Endothelial cell of umbilical vein (primary cell): ENCODE data around the gene PML. TPM values are rescaled to one million over a fixed set of nuclear protein-coding genes. Genes with fewer than 3 reads are reported as not detected.

Experiments used
- BruUV-seq: library from RNA; stranded (reverse); fragments of 400-500 nt; replicated peaks from 2 replicates; lab custom pipeline; 2021; lab: Mats Ljungman, UMichigan
- CTCF ChIA-PET: fragments of 300-600, 350-600 bp; sonication (Branson Sonifier 250); formaldehyde crosslinking; loops from one replicate; lab custom pipeline; 2021; ENCODE audit warnings: antibody characterized with exemption, inconsistent platforms; lab: Charles Lee
- POLR2A ChIA-PET: fragments of 300-600, 350-600 bp; sonication (Branson Sonifier 250); formaldehyde crosslinking; loops from one replicate; lab custom pipeline; 2021; ENCODE audit warnings: antibody characterized with exemption, inconsistent platforms; lab: Charles Lee
- DNase-seq: peaks from one replicate; pipeline ENCODE4 v3.0.0-alpha.2; 2011; ENCODE audit warnings: low read depth, low spot score
- FAIRE-seq: peaks from 2 replicates; lab custom pipeline; 2011; peaks lifted over from hg19 to GRCh38; lab: Jason Lieb, UNC
- H2AFZ ChIP-seq: 2 replicates; pipeline ENCODE4 v1.6.0; 2012; ENCODE audit warnings: low read depth, low read length, control low read depth, inconsistent platforms
- H3K27ac ChIP-seq: 2 replicates; pipeline ENCODE4 v1.5.1; 2011; ENCODE audit warnings: low read depth, mild to moderate bottlenecking, control low read depth, low read length, moderate library complexity; ENCODE audit not compliant: insufficient read depth
- H3K27me3 ChIP-seq, 2 experiments: 2 replicates each; pipeline versions ENCODE4 v1.6.0 to v1.6.1; 2011; ENCODE audit warnings: low read length in 2 of 2, mixed read lengths in 1 of 2; ENCODE audit not compliant: control insufficient read depth in 2 of 2, insufficient read depth in 2 of 2
- H3K36me3 ChIP-seq, 2 experiments: 2 replicates in 1 of 2; 3 replicates in 1 of 2; pipeline ENCODE4 v1.5.1; 2011; ENCODE audit warnings: low read length in 2 of 2, mild to moderate bottlenecking in 1 of 2, moderate library complexity in 1 of 2; ENCODE audit not compliant: control insufficient read depth in 2 of 2, insufficient read depth in 2 of 2; ENCODE audit errors: extremely low read depth in 1 of 2
- H3K4me1 ChIP-seq: 3 replicates; pipeline ENCODE4 v1.5.1; 2011; ENCODE audit warnings: mild to moderate bottlenecking, low read length; ENCODE audit not compliant: control insufficient read depth, insufficient read depth; ENCODE audit errors: extremely low read depth
- H3K4me2 ChIP-seq: 2 replicates; pipeline ENCODE4 v1.6.1; 2011; ENCODE audit warnings: low read length, control low read depth, mixed read lengths; ENCODE audit not compliant: insufficient read depth
- H3K4me3 ChIP-seq, 3 experiments: fragments of 200-600 bp in 1 of 3; sonication (generic), shearing (Covaris generic) in 1 of 3; replicated peaks in 1 of 3; 2 replicates each; pipeline ENCODE4 v1.5.1; 2011 to 2016; ENCODE audit warnings: control low read depth in 3 of 3, low read length in 3 of 3, mild to moderate bottlenecking in 2 of 3, inconsistent platforms in 1 of 3, low read depth in 1 of 3, moderate library complexity in 1 of 3; ENCODE audit not compliant: insufficient read depth in 1 of 3
- H3K79me2 ChIP-seq: 2 replicates; pipeline ENCODE4 v1.6.0; 2012; ENCODE audit warnings: low read length, inconsistent platforms; ENCODE audit not compliant: control insufficient read depth, insufficient read depth
- H3K9ac ChIP-seq: replicated peaks from 2 replicates; pipeline ENCODE3; 2011; ENCODE audit warnings: low read length, control low read depth; ENCODE audit not compliant: insufficient read depth; ENCODE audit errors: extremely low read depth
- H3K9me1 ChIP-seq: replicated peaks from 3 replicates; pipeline ENCODE4 v1.6.0; 2011; ENCODE audit warnings: mild to moderate bottlenecking, low read length; ENCODE audit not compliant: control insufficient read depth, insufficient read depth; ENCODE audit errors: extremely low read depth
- H3K9me3 ChIP-seq: replicated peaks from 2 replicates; pipeline ENCODE4 v1.5.1; 2012; ENCODE audit warnings: low read length, inconsistent platforms; ENCODE audit not compliant: control insufficient read depth, insufficient read depth
- H4K20me1 ChIP-seq: replicated peaks from 2 replicates; pipeline ENCODE3; 2011; ENCODE audit warnings: mild to moderate bottlenecking, low read length; ENCODE audit not compliant: control insufficient read depth, insufficient read depth; ENCODE audit errors: extremely low read depth
- EZH2 ChIP-seq: IDR thresholded peaks from 2 replicates; pipeline ENCODE4 v1.6.1; 2012; ENCODE audit warnings: borderline replicate concordance, low read depth, mild to moderate bottlenecking, moderate library complexity, low read length, inconsistent platforms; ENCODE audit not compliant: severe bottlenecking
- FOS ChIP-seq: IDR thresholded peaks from 2 replicates; pipeline ENCODE4 v1.6.1; 2011; ENCODE audit warnings: mild to moderate bottlenecking, low read length, moderate library complexity, borderline replicate concordance; ENCODE audit not compliant: insufficient read depth
- GATA2 ChIP-seq: IDR thresholded peaks from 2 replicates; pipeline ENCODE4 v1.7.0; 2011; ENCODE audit warnings: low read depth, mild to moderate bottlenecking, moderate library complexity, mixed read lengths, low read length; ENCODE audit not compliant: insufficient read length, insufficient read depth
- JUN ChIP-seq: IDR thresholded peaks from 2 replicates; pipeline ENCODE4 v1.6.1; 2011; ENCODE audit warnings: borderline replicate concordance, low read depth; ENCODE audit not compliant: insufficient read length, insufficient read depth
- MYC ChIP-seq: IDR thresholded peaks from one replicate; pipeline ENCODE4 v1.6.1; 2011; ENCODE audit warnings: mild to moderate bottlenecking, low read depth, low read length
- POLR2A ChIP-seq: IDR thresholded peaks from 2 replicates; pipeline ENCODE4 v1.6.1; 2012; ENCODE audit warnings: low read depth, mild to moderate bottlenecking, control low read depth, low read length
- POLR2AphosphoS5 ChIP-seq: IDR thresholded peaks from 2 replicates; pipeline ENCODE4 v1.6.1; 2012; ENCODE audit warnings: low read depth, mild to moderate bottlenecking, control low read depth, low read length, moderate library complexity; ENCODE audit not compliant: insufficient read depth
- dilution Hi-C: fragments of 300-500 bp; cut with MboI; formaldehyde crosslinking; loops from one replicate; pipeline ENCODE4 v1.15.0; 2019; ENCODE audit warnings: low sequenced_read_pairs; ENCODE audit not compliant: extremely low pct_ligation_motif_present
- intact Hi-C: fragments of 100-400 bp; cut with micrococcal nuclease; formaldehyde crosslinking; loops from one replicate; pipeline ENCODE4 v1.10.0; 2022
- polyA plus RNA-seq, 4 experiments: library from polyadenylated mRNA; depleted of rRNA in 3 of 4; stranded (reverse) in 3 of 4; unstranded in 1 of 4; fragments of >200 nt; gene quantifications; 2 replicates each; pipeline versions ENCODE4 v1.2.1 to v1.2.3, GENCODE V29; 2011 to 2012; ENCODE audit warnings: missing spikeins in 1 of 4
- total RNA-seq: library from RNA; stranded (reverse); gene quantifications from 2 replicates; pipeline ENCODE4 v1.2.3, GENCODE V29; 2021
- TF ChIP-seq, protein P1 (sequence below): IDR thresholded peaks from 2 replicates; pipeline ENCODE4 v1.6.1; 2011; ENCODE audit not compliant: insufficient read depth, insufficient read length
- TF ChIP-seq, protein P2 (sequence below), 2 donors: IDR thresholded peaks; 1 replicate in 1 of 2; 2 replicates in 1 of 2; pipeline ENCODE4 v1.5.1; 2011; ENCODE audit warnings: low read length in 2 of 2, mild to moderate bottlenecking in 2 of 2, moderate library complexity in 2 of 2, control low read depth in 1 of 2, inconsistent platforms in 1 of 2, low read depth in 1 of 2; ENCODE audit not compliant: insufficient read depth in 1 of 2; ENCODE audit errors: extremely low read depth in 1 of 2

Gene PML
- total and polyA plus RNA-seq, 2 donors (not counting 3 experiments of a cell fraction or from before 2014, with no cell fraction given), result 30.4 to 79.6 TPM

DNA sequence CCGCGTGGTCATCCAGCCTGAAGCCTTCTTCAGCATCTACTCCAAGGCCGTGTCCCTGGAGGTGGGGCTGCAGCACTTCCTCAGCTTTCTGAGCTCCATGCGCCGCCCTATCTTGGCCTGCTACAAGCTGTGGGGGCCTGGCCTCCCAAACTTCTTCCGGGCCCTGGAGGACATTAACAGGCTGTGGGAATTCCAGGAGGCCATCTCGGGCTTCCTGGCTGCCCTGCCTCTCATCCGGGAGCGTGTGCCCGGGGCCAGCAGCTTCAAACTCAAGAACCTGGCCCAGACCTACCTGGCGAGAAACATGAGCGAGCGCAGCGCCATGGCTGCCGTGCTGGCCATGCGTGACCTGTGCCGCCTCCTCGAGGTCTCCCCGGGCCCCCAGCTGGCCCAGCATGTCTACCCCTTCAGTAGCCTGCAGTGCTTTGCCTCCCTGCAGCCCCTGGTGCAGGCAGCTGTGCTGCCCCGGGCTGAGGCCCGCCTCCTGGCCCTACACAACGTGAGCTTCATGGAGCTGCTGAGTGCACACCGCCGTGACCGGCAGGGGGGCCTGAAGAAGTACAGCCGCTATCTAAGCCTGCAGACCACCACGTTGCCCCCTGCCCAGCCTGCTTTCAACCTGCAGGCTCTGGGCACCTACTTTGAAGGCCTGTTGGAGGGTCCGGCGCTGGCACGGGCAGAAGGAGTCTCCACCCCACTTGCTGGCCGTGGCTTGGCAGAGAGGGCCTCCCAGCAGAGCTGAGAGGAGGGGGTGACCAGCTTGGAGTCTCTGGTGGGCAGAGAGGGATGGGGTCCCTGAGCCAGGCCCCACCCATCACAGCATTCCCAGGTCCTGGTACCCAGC, 50.0 kb downstream of the PML start:
- dilution Hi-C loops (no loop called here), intact Hi-C loops (no loop called here)

More for the DNA sequence above, 50.0 kb downstream of the PML start:
- no peak overlapping the region for H2AFZ ChIP-seq
- no peaks in the 10 kb centered on the region for H4K20me1 ChIP-seq
- DNase-seq (no peak), FAIRE-seq (no peak)
- POLR2A ChIA-PET, result no interaction called here
- no peaks in the 10 kb centered on the region for H3K79me2 ChIP-seq
- peaks cover 9% of the 10 kb centered on the region for H3K4me1 ChIP-seq
- no peaks in the 10 kb centered on the region for H3K27me3 ChIP-seq
- BruUV-seq, result no TSS peak
- H3K9ac ChIP-seq, result no peak overlapping the region
- no peak overlapping the region for H3K4me2 ChIP-seq
- CTCF ChIA-PET, result interaction anchor here (1.0 to 15.1 kb wide), 5 partner anchors 8 to 93 kb away, joined by 3 to 651 read pairs (median 10); no protein-coding TSS in a partner anchor
- no peak overlapping the region for H3K27ac ChIP-seq
- no peak overlapping the region for H3K4me3 ChIP-seq
- TF ChIP-seq, protein P1, sequence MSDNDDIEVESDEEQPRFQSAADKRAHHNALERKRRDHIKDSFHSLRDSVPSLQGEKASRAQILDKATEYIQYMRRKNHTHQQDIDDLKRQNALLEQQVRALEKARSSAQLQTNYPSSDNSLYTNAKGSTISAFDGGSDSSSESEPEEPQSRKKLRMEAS, result no peak
- TF ChIP-seq POLR2AphosphoS5 (no peak), EZH2 (no peak), FOS (no peak), JUN (no peak), POLR2A (no peak), MYC (no peak), GATA2 (no peak)
- TF ChIP-seq, protein P2, sequence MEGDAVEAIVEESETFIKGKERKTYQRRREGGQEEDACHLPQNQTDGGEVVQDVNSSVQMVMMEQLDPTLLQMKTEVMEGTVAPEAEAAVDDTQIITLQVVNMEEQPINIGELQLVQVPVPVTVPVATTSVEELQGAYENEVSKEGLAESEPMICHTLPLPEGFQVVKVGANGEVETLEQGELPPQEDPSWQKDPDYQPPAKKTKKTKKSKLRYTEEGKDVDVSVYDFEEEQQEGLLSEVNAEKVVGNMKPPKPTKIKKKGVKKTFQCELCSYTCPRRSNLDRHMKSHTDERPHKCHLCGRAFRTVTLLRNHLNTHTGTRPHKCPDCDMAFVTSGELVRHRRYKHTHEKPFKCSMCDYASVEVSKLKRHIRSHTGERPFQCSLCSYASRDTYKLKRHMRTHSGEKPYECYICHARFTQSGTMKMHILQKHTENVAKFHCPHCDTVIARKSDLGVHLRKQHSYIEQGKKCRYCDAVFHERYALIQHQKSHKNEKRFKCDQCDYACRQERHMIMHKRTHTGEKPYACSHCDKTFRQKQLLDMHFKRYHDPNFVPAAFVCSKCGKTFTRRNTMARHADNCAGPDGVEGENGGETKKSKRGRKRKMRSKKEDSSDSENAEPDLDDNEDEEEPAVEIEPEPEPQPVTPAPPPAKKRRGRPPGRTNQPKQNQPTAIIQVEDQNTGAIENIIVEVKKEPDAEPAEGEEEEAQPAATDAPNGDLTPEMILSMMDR (IDR thresholded peaks at IDR 0.05; ENCODE audit: extremely low read depth in 1 of 2, insufficient read depth in 1 of 2, low read depth in 1 of 2, low read length in 2 of 2), result no peak
- no peaks in the 10 kb centered on the region for H3K9me3 ChIP-seq
- no peaks in the 10 kb centered on the region for H3K36me3 ChIP-seq
- H3K9me1 ChIP-seq, result no peaks in the 10 kb centered on the region
